Activated T-helper 2 cell treated with anti-CD3 and anti-CD28 coated beads, Interferon-gamma antibody, Interleukin-2, Interleukin-4, amounts not matched to agents 10 μg/mL and 5 μg/mL and 100 μg/mL, durations not matched to agents 14 hours and 24 hours and 36 hours (primary cell): ENCODE data around the gene ERMP1. TPM values are rescaled to one million over a fixed set of nuclear protein-coding genes. Genes with fewer than 3 reads are reported as not detected.
"Not testable (repeated sequence)": the region's sequence is repeated elsewhere in the genome, so short reads cannot be mapped to it uniquely, and the experiment has no call there.

Experiments used
- DNase-seq: peaks from one replicate; pipeline ENCODE4 v3.0.0; 2021; ENCODE audit warnings: low spot score
- H3K27ac Mint-ChIP-seq: one replicate; pipeline ENCODE4 v1.8.0; 2021; ENCODE audit warnings: mixed read lengths
- H3K27me3 Mint-ChIP-seq: one replicate; pipeline ENCODE4 v1.8.0; 2021; ENCODE audit warnings: low read depth, mixed read lengths
- H3K36me3 Mint-ChIP-seq: one replicate; pipeline ENCODE4 v1.8.0; 2021; ENCODE audit warnings: low read depth, mixed read lengths
- H3K4me1 Mint-ChIP-seq: one replicate; pipeline ENCODE4 v1.8.0; 2021; ENCODE audit warnings: low read depth, mixed read lengths
- H3K4me3 Mint-ChIP-seq: one replicate; pipeline ENCODE4 v1.8.0; 2021; ENCODE audit warnings: low read depth, mild to moderate bottlenecking, moderate library complexity, mixed read lengths
- H3K9me3 Mint-ChIP-seq: one replicate; pipeline ENCODE4 v1.8.0; 2021; ENCODE audit warnings: mixed read lengths
- intact Hi-C: fragments of 100-400 bp; cut with micrococcal nuclease; formaldehyde crosslinking; loops from one replicate; pipeline ENCODE4 v1.15.1; 2023
- total RNA-seq: library from RNA; stranded (reverse); gene quantifications from 2 replicates; pipeline ENCODE4 v1.2.3, GENCODE V29; 2022

The ERMP1 gene
- total RNA-seq, 1 donor from 2014 or later, result 21.1 TPM

DNA sequence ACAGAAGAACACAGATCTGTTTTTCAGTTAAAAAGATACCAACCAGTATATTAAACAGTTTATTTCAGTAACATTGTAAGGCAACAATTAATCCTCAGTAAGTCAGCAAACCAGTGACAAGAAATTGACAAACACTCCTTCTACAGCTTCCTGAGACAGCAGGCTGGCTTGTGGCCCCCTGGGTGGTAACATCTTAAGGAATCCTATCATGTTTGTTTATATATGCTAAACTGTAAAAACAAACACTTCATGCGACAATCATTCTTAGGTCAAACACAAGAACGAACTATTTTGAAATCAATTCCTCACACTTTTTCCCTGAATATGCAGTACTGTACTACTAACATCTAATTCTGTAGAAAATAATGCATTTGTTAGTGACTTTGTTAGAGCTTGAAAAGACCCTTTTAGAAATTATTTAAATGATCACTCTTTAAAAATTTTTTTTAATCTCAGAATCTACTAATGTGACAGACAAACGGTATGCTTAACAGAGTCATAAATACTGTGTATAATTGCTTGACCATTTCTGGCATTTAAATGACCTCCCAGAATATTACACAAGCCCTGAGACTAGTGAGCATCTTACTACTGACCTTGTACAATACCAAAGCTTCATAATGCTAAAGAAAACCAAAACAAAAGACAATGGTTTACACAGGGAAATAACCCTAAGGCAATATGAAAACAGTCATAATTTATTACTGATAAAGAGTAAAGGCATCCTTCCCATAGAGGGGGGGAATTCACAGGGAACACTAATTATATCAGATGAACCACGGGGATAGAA is 48.2 kb downstream of the ERMP1 start:
- no peak for DNase-seq
- no peaks in the 10 kb centered on the region for H3K27me3 Mint-ChIP-seq
- intact Hi-C loops, result no loop called here
- peaks cover 35% of the 10 kb centered on the region for H3K9me3 Mint-ChIP-seq
- no peak overlapping the region for H3K27ac Mint-ChIP-seq
- H3K4me3 Mint-ChIP-seq, result no peak overlapping the region
- peaks cover 26% of the 10 kb centered on the region for H3K4me1 Mint-ChIP-seq
- H3K36me3 Mint-ChIP-seq, result peaks cover 95% of the 10 kb centered on the region

DNA sequence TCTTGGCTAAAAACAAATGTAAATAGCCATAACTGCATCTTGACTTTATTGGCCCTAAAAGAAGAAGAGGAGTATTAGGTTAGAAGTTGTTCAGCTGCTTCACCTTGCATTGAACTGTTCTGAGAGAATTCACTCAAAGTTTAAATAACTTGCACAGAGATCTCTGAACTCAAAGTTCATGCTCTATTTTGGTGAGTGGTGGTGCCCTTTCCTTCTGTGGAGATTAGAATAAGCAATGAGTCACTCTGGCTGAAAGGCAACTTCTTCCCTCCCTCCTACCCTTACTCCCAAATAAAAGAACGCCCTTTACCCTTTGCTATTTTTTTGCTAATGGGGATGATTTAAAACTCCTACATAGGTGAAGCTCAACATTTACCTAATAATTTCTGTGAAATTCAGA is 48.9 kb downstream of the ERMP1 start:
- no peak for DNase-seq
- Mint-ChIP-seq H3K27me3 (no peaks in the 10 kb centered on the region), H3K36me3 (peaks cover 95% of the 10 kb centered on the region), H3K4me3 (no peak overlapping the region), H3K4me1 (peaks cover 23% of the 10 kb centered on the region), H3K9me3 (peaks cover 36% of the 10 kb centered on the region), H3K27ac (no peak overlapping the region)
- intact Hi-C loops, result no loop called here

DNA sequence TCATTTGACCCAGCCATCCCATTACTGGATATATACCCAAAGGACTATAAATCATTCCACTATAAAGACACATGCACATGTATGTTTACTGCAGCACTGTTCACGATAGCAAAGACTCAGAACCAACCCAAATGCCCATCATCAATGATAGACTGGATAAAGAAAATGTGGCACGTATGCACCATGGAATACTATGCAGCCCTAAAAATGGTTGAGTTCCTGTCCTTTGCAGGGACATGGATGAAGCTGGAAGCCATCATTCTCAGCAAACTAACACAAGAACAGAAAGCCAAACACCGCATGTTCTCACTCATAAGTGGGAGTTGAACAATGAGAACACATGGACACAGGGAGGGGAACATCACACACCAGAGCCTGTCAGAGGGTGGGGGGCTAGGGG is 49.5 kb downstream of the ERMP1 start:
- H3K27me3 Mint-ChIP-seq, intact Hi-C loops, H3K27ac Mint-ChIP-seq, H3K4me3 Mint-ChIP-seq, DNase-seq: not testable (repeated sequence)
- Mint-ChIP-seq H3K4me1 (peaks cover 17% of the 10 kb centered on the region), H3K36me3 (peaks cover 95% of the 10 kb centered on the region), H3K9me3 (peaks cover 42% of the 10 kb centered on the region)

DNA sequence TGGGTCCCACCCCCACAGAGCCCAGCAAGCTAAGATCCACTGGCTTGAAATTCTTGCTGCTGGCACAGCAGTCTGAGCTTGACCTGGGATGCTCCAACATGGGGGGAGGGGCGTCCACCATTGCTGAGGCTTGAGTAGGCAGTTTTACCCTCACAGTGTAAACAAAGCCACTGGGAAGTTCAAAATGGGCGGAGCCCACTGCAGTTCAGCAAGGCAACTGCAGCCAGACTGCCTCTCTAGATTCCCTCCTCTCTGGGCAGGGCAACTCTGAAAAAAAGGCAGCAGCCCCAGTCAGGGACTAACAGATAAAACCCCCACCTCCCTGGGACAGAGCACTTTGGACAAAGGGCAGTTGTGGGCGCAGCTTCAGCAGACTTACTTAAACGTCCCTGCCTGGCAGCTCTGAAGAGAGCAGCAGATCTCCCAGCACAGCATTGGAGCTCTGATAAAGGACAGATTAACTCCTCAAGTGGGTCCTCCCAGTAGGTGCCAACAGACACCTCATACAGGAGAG is 53.2 kb downstream of the ERMP1 start:
- H3K27me3 Mint-ChIP-seq, H3K27ac Mint-ChIP-seq, DNase-seq, intact Hi-C loops, H3K4me1 Mint-ChIP-seq, H3K4me3 Mint-ChIP-seq: not testable (repeated sequence)
- peaks cover 46% of the 10 kb centered on the region for H3K9me3 Mint-ChIP-seq
- H3K36me3 Mint-ChIP-seq, result peaks cover 82% of the 10 kb centered on the region

DNA sequence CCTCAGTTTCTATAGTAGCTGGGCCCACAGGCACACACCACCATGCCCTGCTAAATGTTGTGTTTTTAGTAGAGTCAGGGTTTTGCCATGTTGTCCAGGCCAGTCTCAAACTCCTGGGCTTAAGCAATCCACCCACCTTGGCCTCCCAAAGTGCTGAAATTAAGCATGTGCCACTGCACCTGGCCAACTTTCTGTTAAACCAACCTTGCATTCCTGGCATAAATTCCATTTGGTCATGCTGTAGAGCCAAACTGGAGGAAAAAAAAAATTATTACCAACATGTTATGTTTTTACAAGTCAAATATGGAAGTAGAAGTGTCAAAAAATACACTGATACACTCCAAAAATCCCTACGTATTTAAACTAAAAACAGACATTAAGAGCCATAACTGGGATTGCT is 54.1 kb downstream of the ERMP1 start:
- H3K4me1 Mint-ChIP-seq, result peaks cover 3% of the 10 kb centered on the region
- intact Hi-C loops, result no loop called here
- no peaks in the 10 kb centered on the region for H3K27me3 Mint-ChIP-seq
- H3K27ac Mint-ChIP-seq, result no peak overlapping the region
- no peak for DNase-seq
- H3K36me3 Mint-ChIP-seq, result peaks cover 82% of the 10 kb centered on the region
- no peak overlapping the region for H3K4me3 Mint-ChIP-seq
- H3K9me3 Mint-ChIP-seq, result peaks cover 46% of the 10 kb centered on the region

DNA sequence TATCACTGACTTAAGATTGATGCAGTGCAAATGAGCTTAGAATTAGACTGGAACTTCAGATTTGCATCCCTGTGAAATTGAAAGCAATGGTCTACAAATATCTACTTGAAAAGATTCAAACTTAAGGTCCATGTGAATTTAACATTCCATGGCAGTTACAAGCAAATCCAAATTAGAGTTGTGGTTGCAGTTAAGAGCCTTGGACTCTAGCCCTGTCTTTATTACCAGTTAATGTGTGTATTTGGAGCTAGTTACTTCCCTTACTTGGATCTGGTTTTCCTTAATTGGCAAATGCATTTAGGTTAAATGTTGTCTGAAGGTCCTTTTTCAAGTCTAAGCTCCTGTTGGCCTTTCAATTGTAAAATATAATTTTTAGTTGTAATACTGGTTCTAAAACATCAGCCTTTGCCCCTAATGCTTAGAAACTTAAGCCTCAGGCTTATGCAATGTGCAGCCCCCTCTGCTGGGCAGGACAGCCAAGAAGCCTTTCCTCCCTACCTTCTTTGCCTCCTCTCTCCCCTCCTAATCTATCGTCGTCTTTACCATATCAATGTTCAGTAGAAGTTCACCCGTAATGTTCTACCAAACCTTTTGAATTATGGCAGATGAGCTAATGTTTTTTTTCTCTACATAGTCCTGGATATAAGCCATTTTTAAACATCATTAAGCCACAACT is 59.5 kb downstream of the ERMP1 start:
- DNase-seq, result no peak
- peaks cover 3% of the 10 kb centered on the region for H3K4me1 Mint-ChIP-seq
- peak overlapping the region; percentile 8 for H3K27ac Mint-ChIP-seq
- H3K36me3 Mint-ChIP-seq, result peaks cover 73% of the 10 kb centered on the region
- H3K9me3 Mint-ChIP-seq, result peaks cover 4% of the 10 kb centered on the region
- intact Hi-C loops, result no loop called here
- no peaks in the 10 kb centered on the region for H3K27me3 Mint-ChIP-seq
- no peak overlapping the region for H3K4me3 Mint-ChIP-seq

DNA sequence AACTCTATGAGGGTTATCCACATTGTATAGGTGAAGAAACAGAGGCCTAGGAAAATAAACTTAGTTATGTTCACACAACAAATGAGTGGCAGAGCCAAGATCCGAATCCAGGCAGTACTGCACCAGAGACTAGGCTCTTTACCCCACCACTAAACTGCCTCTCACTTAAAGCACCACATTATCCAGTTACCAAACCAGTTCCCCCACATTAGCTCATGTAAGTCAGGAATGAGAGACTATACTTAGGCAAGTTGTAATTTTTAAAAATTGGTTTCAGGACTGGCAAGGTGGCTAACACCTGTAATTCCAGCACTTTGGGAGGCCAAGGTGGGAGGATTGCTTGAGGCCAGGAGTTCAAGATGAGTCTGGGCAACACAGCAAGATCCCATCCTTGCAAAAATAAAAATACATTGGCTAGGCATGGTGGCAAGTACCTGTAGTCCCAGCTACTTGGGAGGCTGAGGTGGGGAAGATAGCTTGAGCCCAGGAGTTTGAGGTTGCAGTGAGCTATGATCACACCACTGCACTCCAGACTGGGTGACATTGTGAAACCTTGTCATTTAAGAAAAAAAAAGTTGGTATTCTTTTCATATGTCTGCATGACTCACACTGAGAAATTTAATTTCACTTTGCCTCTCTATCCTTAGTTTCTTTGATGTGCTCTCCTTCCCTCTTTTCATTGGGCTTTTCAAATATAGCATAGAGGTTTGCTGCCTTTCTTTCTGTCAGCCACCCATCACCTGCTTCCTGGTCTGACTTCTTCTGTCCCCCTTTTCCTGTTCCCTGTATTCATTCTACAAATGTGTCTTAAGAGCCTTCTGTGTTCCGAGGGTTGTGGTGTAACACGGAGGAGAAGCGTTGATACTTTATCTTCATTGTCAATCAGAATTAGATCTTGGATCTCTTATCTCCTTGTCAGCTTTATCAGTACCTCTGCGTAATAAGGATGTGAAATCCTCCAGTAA is 64.7 kb downstream of the ERMP1 start:
- Mint-ChIP-seq H3K4me1 (peaks cover 36% of the 10 kb centered on the region), H3K27ac (peak overlapping the region; percentile 56), H3K9me3 (no peaks in the 10 kb centered on the region), H3K27me3 (no peaks in the 10 kb centered on the region), H3K4me3 (no peak overlapping the region), H3K36me3 (peaks cover 86% of the 10 kb centered on the region)
- intact Hi-C loops, result loop anchor here (1.0 to 10.0 kb wide), 2 partner anchors 25 to 313 kb away; partner anchors contain the start of gene CD274
- DNase-seq, result no peak

DNA sequence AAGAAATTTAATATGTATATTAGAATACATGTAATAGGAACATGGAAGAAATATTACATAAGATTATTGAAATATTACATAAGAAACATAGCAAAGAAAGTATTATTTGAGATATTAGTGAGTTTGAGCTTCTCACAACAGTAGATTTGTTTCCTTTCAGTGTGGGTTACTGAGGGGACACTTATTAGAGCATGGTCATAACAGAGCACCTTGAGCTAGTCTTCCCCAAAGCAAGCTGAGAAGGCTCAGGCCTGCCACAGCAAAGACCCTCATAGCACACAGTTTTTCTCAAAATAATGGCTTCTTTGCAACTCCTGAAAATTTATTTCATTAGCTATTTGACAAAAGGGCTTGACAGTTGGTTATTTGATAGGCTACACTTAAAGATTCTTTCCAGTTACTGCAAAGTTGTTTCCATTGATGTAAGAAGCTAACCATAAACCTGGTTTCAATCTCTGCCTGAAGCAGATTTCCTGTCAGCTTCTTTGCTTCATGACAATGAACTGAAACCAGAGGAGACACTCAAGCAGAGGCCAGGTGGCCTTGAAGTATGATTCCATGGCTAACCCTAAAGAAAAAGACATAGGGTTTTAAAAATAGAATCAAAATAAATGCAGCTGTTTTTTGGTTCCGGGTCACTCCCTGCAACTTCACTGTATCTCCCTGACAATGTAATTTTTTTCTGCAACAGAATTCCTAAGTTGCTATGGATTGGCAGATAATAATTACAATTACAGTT is 68.6 kb downstream of the ERMP1 start:
- no peaks in the 10 kb centered on the region for H3K9me3 Mint-ChIP-seq
- H3K36me3 Mint-ChIP-seq, result peaks cover 83% of the 10 kb centered on the region
- intact Hi-C loops, result loop anchor here (5.0 to 10.0 kb wide), 2 partner anchors 137 to 309 kb away; partner anchors contain the start of genes CD274 and RIC1
- H3K27me3 Mint-ChIP-seq, result no peaks in the 10 kb centered on the region
- peak overlapping the region; percentile 61 for H3K27ac Mint-ChIP-seq
- no peak for DNase-seq
- H3K4me1 Mint-ChIP-seq, result peaks cover 43% of the 10 kb centered on the region
- H3K4me3 Mint-ChIP-seq, result no peak overlapping the region

DNA sequence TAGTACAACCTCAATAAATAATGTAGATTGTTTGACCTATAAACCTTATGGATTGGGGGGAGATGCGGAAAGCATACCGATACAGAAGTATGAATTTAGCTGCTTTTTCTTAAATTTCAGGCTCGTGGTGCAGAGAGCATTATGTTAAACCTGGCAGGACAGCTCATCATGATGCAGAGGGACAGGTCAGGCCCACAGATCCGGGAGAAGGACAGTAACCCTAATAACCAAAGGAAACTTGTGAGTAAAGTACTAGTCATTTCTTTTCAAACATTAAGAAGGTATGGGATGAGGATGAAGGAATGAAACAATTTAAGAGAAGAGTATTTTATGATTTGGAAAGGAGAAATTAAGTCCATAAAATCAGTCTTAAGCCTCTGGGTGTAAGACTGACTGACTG is 70.5 kb downstream of the ERMP1 start:
- no peak overlapping the region for H3K4me3 Mint-ChIP-seq
- H3K36me3 Mint-ChIP-seq, result peaks cover 79% of the 10 kb centered on the region
- intact Hi-C loops, result loop anchor here (5.0 to 10.0 kb wide), 2 partner anchors 135 to 308 kb away; partner anchors contain the start of genes CD274 and RIC1
- no peak for DNase-seq
- H3K9me3 Mint-ChIP-seq, result no peaks in the 10 kb centered on the region
- H3K27ac Mint-ChIP-seq, result no peak overlapping the region
- H3K4me1 Mint-ChIP-seq, result peaks cover 40% of the 10 kb centered on the region
- H3K27me3 Mint-ChIP-seq, result no peaks in the 10 kb centered on the region

DNA sequence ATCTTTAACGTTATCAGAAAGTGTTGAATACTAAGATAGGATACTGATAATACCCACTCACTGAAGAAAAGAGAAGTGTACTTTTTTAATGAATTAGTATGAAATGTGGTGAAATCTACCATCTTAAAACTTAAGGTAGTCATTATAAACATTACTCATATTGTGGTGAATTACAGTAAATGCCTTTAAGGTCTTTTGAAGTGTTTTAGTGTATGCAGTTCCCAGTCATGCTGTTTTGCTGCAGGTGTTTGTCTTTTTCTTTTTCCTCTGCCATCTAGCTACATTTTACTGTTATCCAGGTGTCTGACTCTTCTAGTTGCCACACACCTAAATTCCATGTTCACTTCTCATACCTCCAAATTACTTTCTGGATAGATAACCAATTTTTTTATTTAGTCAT is 72.6 kb downstream of the ERMP1 start:
- Mint-ChIP-seq H3K27me3 (no peaks in the 10 kb centered on the region), H3K4me1 (peaks cover 29% of the 10 kb centered on the region), H3K27ac (peak overlapping the region; percentile 23), H3K36me3 (peaks cover 72% of the 10 kb centered on the region), H3K4me3 (no peak overlapping the region), H3K9me3 (no peaks in the 10 kb centered on the region)
- no peak for DNase-seq
- intact Hi-C loops, result loop anchor here (5.0 to 10.0 kb wide), 2 partner anchors 133 to 306 kb away; partner anchors contain the start of genes CD274 and RIC1

DNA sequence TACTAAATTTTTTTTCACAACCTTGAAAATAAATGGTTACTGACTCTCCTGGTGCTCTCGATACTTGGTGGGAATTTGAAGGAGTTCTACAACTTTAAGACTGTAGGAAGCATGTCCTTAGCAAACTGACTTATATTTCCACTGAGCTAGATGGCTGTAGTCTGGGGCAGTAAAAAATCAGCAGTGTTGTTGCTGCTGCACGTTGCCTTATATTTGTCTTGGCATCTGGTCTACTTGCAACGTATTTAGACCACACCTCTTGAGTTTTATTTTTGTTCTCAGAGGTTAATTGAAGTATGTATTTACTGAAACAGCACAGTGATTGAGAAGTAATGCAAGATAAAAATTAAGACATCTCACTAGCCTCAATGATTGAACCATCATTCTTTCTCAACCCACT is 76.3 kb downstream of the ERMP1 start:
- Mint-ChIP-seq H3K36me3 (peaks cover 56% of the 10 kb centered on the region), H3K4me1 (peaks cover 15% of the 10 kb centered on the region), H3K4me3 (no peak overlapping the region), H3K27me3 (no peaks in the 10 kb centered on the region), H3K27ac (no peak overlapping the region), H3K9me3 (no peaks in the 10 kb centered on the region)
- DNase-seq, result no peak
- intact Hi-C loops, result no loop called here

DNA sequence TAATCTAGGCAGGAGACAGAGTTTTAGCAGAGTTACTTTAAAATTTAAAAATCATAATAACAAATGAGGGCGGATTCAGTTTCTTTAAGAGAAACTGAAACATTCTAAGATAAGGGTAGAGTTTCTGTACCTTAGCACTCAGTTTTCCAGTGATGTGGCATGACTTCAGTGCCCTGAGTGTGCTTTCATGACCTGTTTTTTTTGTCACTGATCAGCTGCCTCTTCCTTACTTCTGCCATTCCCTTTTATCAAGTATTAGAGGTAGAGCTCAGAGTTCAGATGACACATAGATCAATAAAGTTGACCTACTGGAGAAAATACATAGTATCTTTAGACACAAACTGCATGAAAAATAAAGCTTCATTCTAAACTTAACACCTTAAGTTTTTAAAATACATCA is 82.3 kb downstream of the ERMP1 start:
- Mint-ChIP-seq H3K9me3 (no peaks in the 10 kb centered on the region), H3K27ac (peak overlapping the region; percentile 6), H3K36me3 (peaks cover 49% of the 10 kb centered on the region), H3K4me3 (no peak overlapping the region), H3K27me3 (no peaks in the 10 kb centered on the region), H3K4me1 (peaks cover 22% of the 10 kb centered on the region)
- no peak for DNase-seq
- intact Hi-C loops, result no loop called here
